ENCODE measurements around the gene ZSWIM9.

DNA sequence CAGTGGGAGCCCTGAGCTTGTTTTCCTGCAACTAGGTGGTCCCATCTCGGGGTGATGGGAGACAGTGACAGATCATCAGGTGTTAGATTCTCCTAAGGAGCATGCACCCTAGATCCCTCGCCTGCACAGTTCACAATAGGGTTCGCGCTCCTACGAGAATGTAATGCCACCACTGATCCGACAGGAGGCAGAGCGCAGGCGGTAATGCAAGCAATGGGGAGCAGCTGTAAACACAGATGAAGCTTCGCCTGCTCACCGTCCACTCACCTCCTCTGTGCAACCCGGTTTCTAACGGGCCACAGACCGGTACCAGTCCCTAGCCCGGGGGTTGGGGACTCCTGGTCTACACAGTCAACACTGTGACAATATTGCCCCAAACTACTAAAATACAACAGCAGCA lies 46.5 kb downstream of the ZSWIM9 start:
- TF ChIP-seq, protein P1, sequence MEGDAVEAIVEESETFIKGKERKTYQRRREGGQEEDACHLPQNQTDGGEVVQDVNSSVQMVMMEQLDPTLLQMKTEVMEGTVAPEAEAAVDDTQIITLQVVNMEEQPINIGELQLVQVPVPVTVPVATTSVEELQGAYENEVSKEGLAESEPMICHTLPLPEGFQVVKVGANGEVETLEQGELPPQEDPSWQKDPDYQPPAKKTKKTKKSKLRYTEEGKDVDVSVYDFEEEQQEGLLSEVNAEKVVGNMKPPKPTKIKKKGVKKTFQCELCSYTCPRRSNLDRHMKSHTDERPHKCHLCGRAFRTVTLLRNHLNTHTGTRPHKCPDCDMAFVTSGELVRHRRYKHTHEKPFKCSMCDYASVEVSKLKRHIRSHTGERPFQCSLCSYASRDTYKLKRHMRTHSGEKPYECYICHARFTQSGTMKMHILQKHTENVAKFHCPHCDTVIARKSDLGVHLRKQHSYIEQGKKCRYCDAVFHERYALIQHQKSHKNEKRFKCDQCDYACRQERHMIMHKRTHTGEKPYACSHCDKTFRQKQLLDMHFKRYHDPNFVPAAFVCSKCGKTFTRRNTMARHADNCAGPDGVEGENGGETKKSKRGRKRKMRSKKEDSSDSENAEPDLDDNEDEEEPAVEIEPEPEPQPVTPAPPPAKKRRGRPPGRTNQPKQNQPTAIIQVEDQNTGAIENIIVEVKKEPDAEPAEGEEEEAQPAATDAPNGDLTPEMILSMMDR (IDR thresholded peaks at IDR 0.05), result no peak
- TF ChIP-seq POLR2AphosphoS5 (IDR thresholded peaks at IDR 0.05; ENCODE audit: low read depth, low read length), result no peak
- TF ChIP-seq, protein P2, sequence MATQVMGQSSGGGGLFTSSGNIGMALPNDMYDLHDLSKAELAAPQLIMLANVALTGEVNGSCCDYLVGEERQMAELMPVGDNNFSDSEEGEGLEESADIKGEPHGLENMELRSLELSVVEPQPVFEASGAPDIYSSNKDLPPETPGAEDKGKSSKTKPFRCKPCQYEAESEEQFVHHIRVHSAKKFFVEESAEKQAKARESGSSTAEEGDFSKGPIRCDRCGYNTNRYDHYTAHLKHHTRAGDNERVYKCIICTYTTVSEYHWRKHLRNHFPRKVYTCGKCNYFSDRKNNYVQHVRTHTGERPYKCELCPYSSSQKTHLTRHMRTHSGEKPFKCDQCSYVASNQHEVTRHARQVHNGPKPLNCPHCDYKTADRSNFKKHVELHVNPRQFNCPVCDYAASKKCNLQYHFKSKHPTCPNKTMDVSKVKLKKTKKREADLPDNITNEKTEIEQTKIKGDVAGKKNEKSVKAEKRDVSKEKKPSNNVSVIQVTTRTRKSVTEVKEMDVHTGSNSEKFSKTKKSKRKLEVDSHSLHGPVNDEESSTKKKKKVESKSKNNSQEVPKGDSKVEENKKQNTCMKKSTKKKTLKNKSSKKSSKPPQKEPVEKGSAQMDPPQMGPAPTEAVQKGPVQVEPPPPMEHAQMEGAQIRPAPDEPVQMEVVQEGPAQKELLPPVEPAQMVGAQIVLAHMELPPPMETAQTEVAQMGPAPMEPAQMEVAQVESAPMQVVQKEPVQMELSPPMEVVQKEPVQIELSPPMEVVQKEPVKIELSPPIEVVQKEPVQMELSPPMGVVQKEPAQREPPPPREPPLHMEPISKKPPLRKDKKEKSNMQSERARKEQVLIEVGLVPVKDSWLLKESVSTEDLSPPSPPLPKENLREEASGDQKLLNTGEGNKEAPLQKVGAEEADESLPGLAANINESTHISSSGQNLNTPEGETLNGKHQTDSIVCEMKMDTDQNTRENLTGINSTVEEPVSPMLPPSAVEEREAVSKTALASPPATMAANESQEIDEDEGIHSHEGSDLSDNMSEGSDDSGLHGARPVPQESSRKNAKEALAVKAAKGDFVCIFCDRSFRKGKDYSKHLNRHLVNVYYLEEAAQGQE (IDR thresholded peaks at IDR 0.05; ENCODE audit: low read depth, low read length), result no peak

Data from SK-N-SH (cell line).